Measurements from ENCODE around the gene KIF17. TPM values are rescaled to one million over a fixed set of nuclear protein-coding genes. Genes with fewer than 3 reads are reported as not detected.
A peak's percentile ranks its signal among the peaks of the same experiment; 100 is the strongest.

Gene KIF17
- total and polyA plus RNA-seq, 3 experiments from 2014 or later, result not detected

- H3K27me3 Mint-ChIP-seq, result peaks cover 0 to 11% of the 10 kb centered on the region in 2 donors
- H3K36me3 Mint-ChIP-seq, result no peaks in the 10 kb centered on the region
- peaks cover 8% of the 10 kb centered on the region for H3K27me3 ChIP-seq (ENCODE audit: insufficient read depth, low read length, poor library complexity, severe bottlenecking)
- H3K4me1 ChIP-seq (ENCODE audit: insufficient read depth, low read length), result peaks cover 17% of the 10 kb centered on the region
- peak in 1 of 5 donors; percentile 41 for DNase-seq
- no peaks in the 10 kb centered on the region for H3K9me3 ChIP-seq (ENCODE audit: low read length)
- no peaks in the 10 kb centered on the region for H3K36me3 ChIP-seq (ENCODE audit: insufficient read depth, low read length)
- H3K4me3 Mint-ChIP-seq, result peak overlapping the region in 6 of 7 donors; percentile 34 to 82 (median 60)
- no peak overlapping the region for H3K27ac ChIP-seq (ENCODE audit: low read depth, low read length)
- ChIA-PET POLR2A (no interaction called here), CTCF (interaction anchor here (1.2 kb wide), 1 partner anchor 29 kb away, joined by 3 read pairs; no protein-coding TSS in a partner anchor)
- H3K27ac Mint-ChIP-seq, result no peak overlapping the region
- peaks cover 14 to 39% (median 21%) of the 10 kb centered on the region in 3 donors for H3K4me1 Mint-ChIP-seq
- H3K4me3 ChIP-seq (ENCODE audit: low read length), result no peak overlapping the region
- H3K9me3 Mint-ChIP-seq, result no peaks in the 10 kb centered on the region
These were observed 12.9 kb upstream of the KIF17 start for GRCh38 chr1:20730690-20731056.

- peak overlapping the region in 1 of 8 donors; percentile 20 for H3K27ac Mint-ChIP-seq
- H3K27me3 Mint-ChIP-seq, result peaks cover 0 to 11% of the 10 kb centered on the region in 2 donors
- H3K36me3 Mint-ChIP-seq, result no peaks in the 10 kb centered on the region
- H3K9me3 Mint-ChIP-seq, result no peaks in the 10 kb centered on the region
- no peak overlapping the region for H3K4me3 ChIP-seq (ENCODE audit: low read length)
- peaks cover 17% of the 10 kb centered on the region for H3K4me1 ChIP-seq (ENCODE audit: insufficient read depth, low read length)
- peak overlapping the region; percentile 14 to 89 (median 68) for H3K4me3 Mint-ChIP-seq
- peaks cover 8% of the 10 kb centered on the region for H3K27me3 ChIP-seq (ENCODE audit: insufficient read depth, low read length, poor library complexity, severe bottlenecking)
- CTCF ChIA-PET, result interaction anchor here (1.2 kb wide), 1 partner anchor 28 kb away, joined by 3 read pairs; no protein-coding TSS in a partner anchor
- POLR2A ChIA-PET, result no interaction called here
- no peaks in the 10 kb centered on the region for H3K36me3 ChIP-seq (ENCODE audit: insufficient read depth, low read length)
- H3K4me1 Mint-ChIP-seq, result peaks cover 14 to 39% (median 21%) of the 10 kb centered on the region in 3 donors
- H3K27ac ChIP-seq (ENCODE audit: low read depth, low read length), result no peak overlapping the region
- peak in 1 of 5 donors; percentile 35 for DNase-seq
- no peaks in the 10 kb centered on the region for H3K9me3 ChIP-seq (ENCODE audit: low read length)
These were observed 12.3 kb upstream of the KIF17 start for GRCh38 chr1:20729990-20730689.

- Mint-ChIP-seq H3K27ac (peak overlapping the region in 1 of 8 donors; percentile 20), H3K27me3 (peaks cover 0 to 11% of the 10 kb centered on the region in 2 donors), H3K4me3 (peak overlapping the region in 1 of 7 donors; percentile 30), H3K36me3 (no peaks in the 10 kb centered on the region), H3K9me3 (no peaks in the 10 kb centered on the region), H3K4me1 (peaks cover 14 to 39% (median 21%) of the 10 kb centered on the region in 3 donors)
- POLR2A ChIA-PET, result no interaction called here
- no peak overlapping the region for H3K27ac ChIP-seq (ENCODE audit: low read depth, low read length)
- no peak overlapping the region for H3K4me3 ChIP-seq (ENCODE audit: low read length)
- peak in 1 of 5 donors; percentile 25 for DNase-seq
- H3K36me3 ChIP-seq (ENCODE audit: insufficient read depth, low read length), result no peaks in the 10 kb centered on the region
- H3K27me3 ChIP-seq (ENCODE audit: insufficient read depth, low read length, poor library complexity, severe bottlenecking), result peaks cover 8% of the 10 kb centered on the region
- CTCF ChIA-PET, result interaction anchor here (2.0 kb wide), 1 partner anchor 32 kb away, joined by 5 read pairs; no protein-coding TSS in a partner anchor
- H3K4me1 ChIP-seq (ENCODE audit: insufficient read depth, low read length), result peaks cover 17% of the 10 kb centered on the region
- H3K9me3 ChIP-seq (ENCODE audit: low read length), result no peaks in the 10 kb centered on the region
These were observed 11.5 kb upstream of the KIF17 start for GRCh38 chr1:20729155-20729931.

DNA sequence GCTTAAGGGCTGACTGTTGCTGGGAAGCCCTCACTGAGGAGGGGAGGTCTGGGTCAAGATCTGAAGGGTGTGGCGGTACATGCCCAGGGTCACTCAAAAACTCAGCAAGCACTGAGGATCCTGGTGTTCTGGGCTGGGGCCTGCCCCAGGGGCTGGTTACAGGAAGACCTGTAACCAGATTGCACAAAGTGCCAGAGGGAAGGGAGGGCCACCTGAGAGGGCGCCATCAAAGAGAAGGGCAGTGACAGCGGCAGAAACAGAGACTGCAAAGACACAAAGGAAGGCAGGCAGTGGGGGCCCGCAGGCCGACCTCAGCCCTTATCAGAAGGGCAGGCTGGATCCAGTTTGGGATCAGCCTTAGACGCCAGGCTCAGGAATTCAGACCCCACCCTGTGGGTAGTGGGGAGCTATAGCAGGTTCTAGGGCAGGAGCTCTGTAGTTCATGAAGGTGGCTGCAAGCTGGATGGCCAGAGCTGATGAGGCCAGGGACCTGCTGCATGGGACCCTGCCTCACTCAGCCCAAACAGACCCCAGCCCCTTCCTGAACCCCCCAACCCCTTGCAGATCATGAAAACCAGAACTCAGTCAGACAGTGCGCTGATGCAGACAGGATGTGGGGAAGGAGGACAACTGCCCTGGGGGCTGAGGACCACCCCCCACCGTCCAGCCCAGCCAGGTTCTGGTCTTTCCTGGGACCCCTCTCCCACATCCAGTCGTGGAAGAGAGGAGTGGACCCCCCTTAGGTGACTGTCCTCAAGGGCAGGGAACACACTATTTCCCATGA lies 10.8 kb upstream of the KIF17 start:
- POLR2A ChIA-PET, result no interaction called here
- Histone ChIP-seq H3K27me3 (ENCODE audit: insufficient read depth, low read length, poor library complexity, severe bottlenecking) (peaks cover 8% of the 10 kb centered on the region), H3K9me3 (ENCODE audit: low read length) (no peaks in the 10 kb centered on the region), H3K36me3 (ENCODE audit: insufficient read depth, low read length) (no peaks in the 10 kb centered on the region), H3K4me3 (ENCODE audit: low read length) (no peak overlapping the region), H3K27ac (ENCODE audit: low read depth, low read length) (no peak overlapping the region), H3K4me1 (ENCODE audit: insufficient read depth, low read length) (peaks cover 14% of the 10 kb centered on the region)
- peaks cover 14 to 32% (median 16%) of the 10 kb centered on the region in 3 donors for H3K4me1 Mint-ChIP-seq
- peaks cover 0 to 11% of the 10 kb centered on the region in 2 donors for H3K27me3 Mint-ChIP-seq
- DNase-seq, result peak in 1 of 5 donors; percentile 18
- H3K9me3 Mint-ChIP-seq, result no peaks in the 10 kb centered on the region
- CTCF ChIA-PET, result interaction anchor here (1.2 to 2.0 kb wide), 2 partner anchors 32 to 466 kb away, joined by 3 to 5 read pairs; no protein-coding TSS in a partner anchor
- H3K36me3 Mint-ChIP-seq, result no peaks in the 10 kb centered on the region
- H3K4me3 Mint-ChIP-seq, result peak overlapping the region in 1 of 7 donors; percentile 36
- peak overlapping the region in 1 of 8 donors; percentile 25 for H3K27ac Mint-ChIP-seq

- CTCF ChIA-PET, result interaction anchor here (1.2 to 2.0 kb wide), 2 partner anchors 31 to 467 kb away, joined by 3 to 5 read pairs; no protein-coding TSS in a partner anchor
- H3K27me3 ChIP-seq (ENCODE audit: insufficient read depth, low read length, poor library complexity, severe bottlenecking), result peaks cover 8% of the 10 kb centered on the region
These were observed 10.0 kb upstream of the KIF17 start for GRCh38 chr1:20727746-20728316.

DNA sequence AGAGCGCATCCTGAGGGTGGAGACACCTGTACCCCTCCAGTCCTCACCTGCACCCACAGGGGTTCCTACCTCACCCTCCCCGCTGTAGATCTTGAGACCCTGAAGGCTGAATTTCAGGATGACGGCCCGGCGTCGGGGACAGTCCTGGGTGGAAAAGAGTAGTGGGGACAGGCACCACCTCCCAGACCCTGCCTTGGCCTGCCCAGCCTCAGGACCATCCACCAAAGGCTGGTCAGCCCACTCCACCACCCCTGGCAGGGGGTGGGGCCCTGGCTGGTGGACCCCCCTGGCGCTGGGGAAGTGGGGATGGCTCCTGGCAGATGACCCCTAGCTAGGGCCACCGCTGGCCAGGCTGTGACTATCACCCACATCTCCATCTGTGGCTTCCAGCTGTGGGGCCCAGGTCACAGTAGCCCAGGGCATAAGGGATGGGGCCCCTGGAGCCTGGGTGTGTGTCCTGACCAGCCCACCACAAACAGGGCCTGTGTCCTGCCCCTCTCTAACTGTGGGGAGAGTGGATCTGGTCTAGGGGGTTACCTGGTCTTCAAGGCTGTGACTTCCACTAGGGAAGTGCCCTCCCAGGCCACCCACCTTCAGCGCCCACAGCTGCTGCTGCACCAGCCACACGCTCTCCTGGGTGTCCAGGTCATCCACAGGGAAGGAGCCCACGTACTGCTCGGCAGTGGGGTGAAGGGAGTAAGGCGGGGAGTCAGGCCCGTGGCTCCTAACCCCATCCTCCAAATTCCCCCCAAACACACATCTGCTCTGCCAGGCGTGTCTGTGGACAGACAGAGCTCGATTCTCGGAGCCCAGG lies 9.3 kb upstream of the KIF17 start:
- no peaks in the 10 kb centered on the region for H3K9me3 ChIP-seq (ENCODE audit: low read length)
- peak overlapping the region in 1 of 7 donors; percentile 34 for H3K4me3 Mint-ChIP-seq
- peak overlapping the region in 1 of 8 donors; percentile 92 for H3K27ac Mint-ChIP-seq
- H3K27me3 Mint-ChIP-seq, result peaks cover 0 to 5% of the 10 kb centered on the region in 2 donors
- H3K4me3 ChIP-seq (ENCODE audit: low read length), result no peak overlapping the region
- no peaks in the 10 kb centered on the region for H3K36me3 Mint-ChIP-seq
- DNase-seq, result peak in 1 of 5 donors; percentile 38
- peaks cover 8% of the 10 kb centered on the region for H3K27me3 ChIP-seq (ENCODE audit: insufficient read depth, low read length, poor library complexity, severe bottlenecking)
- H3K27ac ChIP-seq (ENCODE audit: low read depth, low read length), result no peak overlapping the region
- no peaks in the 10 kb centered on the region for H3K9me3 Mint-ChIP-seq
- H3K4me1 Mint-ChIP-seq, result peaks cover 4 to 18% (median 6%) of the 10 kb centered on the region in 3 donors
- ChIA-PET POLR2A (no interaction called here), CTCF (interaction anchor here (1.2 to 2.0 kb wide), 2 partner anchors 30 to 468 kb away, joined by 3 to 5 read pairs; no protein-coding TSS in a partner anchor)
- H3K36me3 ChIP-seq (ENCODE audit: insufficient read depth, low read length), result no peaks in the 10 kb centered on the region
- H3K4me1 ChIP-seq (ENCODE audit: insufficient read depth, low read length), result no peaks in the 10 kb centered on the region

More at GRCh38 chr1:20727746-20728316, 10.0 kb upstream of the KIF17 start:
- peak in 1 of 5 donors; percentile 35 for DNase-seq
- H3K9me3 Mint-ChIP-seq, result no peaks in the 10 kb centered on the region
- H3K27me3 Mint-ChIP-seq, result peaks cover 0 to 6% of the 10 kb centered on the region in 2 donors
- H3K36me3 ChIP-seq (ENCODE audit: insufficient read depth, low read length), result no peaks in the 10 kb centered on the region
- H3K4me3 ChIP-seq (ENCODE audit: low read length), result no peak overlapping the region
- no peak overlapping the region for H3K27ac ChIP-seq (ENCODE audit: low read depth, low read length)
- POLR2A ChIA-PET, result no interaction called here
- no peaks in the 10 kb centered on the region for H3K9me3 ChIP-seq (ENCODE audit: low read length)
- H3K27ac Mint-ChIP-seq, result peak overlapping the region in 2 of 8 donors; percentile 25 to 92
- peaks cover 7% of the 10 kb centered on the region for H3K4me1 ChIP-seq (ENCODE audit: insufficient read depth, low read length)
- H3K36me3 Mint-ChIP-seq, result no peaks in the 10 kb centered on the region
- peak overlapping the region in 1 of 7 donors; percentile 36 for H3K4me3 Mint-ChIP-seq
- peaks cover 9 to 25% (median 9%) of the 10 kb centered on the region in 3 donors for H3K4me1 Mint-ChIP-seq
